ENCODE data around the gene SHISA2.

Gene SHISA2

DNA sequence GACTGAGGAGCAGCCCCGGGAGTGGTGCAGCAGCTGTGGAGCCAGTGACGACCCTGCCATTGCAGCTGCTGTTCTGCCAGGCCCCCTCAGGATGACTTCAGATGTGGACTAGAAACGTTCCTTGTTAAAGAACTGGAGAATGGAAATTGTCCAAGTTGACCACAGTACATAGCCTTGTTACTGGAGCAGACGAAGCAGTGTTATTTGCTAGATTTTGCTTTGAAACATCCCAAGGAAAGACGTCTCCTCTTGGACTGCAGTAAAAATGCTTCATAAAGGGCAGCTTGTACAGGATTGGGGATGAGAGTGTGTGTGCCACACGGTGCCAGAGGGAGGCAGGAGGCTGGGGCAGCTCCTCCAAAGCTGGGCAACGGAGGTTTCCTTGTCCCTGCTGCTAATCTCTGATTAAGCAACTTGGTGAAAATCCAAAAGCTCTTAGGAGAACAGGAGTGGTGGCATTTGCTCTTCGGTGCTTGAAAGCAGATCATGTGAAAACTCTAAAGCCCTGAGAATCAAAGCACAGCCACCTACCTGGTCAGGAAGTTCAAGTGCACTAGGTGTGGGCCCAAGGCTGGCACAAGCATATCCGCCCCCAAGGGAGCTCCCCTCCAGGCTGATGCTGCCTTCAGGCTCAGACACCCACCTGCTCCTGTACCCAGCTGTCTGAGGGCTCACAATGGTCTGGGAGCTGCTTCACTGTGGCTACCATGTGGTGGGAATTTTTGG, 34.5 kb downstream of the SHISA2 start:
- DNase-seq, result no peak

DNA sequence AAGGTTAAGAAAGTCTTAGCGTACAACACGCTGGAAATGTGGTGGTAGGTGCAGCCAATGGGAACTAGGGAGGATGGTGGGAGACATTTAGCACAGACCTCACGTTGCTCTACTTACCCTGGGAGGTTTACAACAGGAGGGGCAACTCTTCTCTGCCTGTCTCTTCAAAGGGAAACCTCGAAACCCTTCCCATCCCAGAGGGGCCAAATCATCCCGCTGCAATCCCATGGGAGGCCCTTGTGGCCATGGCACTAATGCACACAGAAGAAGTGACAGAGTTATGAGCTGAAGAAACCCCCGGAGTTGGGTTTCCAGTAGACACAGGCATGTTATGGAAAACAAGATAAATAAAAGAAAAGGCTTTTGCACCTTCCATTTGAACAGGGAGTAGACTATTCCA, 35.6 kb downstream of the SHISA2 start:
- no peak for DNase-seq

DNA sequence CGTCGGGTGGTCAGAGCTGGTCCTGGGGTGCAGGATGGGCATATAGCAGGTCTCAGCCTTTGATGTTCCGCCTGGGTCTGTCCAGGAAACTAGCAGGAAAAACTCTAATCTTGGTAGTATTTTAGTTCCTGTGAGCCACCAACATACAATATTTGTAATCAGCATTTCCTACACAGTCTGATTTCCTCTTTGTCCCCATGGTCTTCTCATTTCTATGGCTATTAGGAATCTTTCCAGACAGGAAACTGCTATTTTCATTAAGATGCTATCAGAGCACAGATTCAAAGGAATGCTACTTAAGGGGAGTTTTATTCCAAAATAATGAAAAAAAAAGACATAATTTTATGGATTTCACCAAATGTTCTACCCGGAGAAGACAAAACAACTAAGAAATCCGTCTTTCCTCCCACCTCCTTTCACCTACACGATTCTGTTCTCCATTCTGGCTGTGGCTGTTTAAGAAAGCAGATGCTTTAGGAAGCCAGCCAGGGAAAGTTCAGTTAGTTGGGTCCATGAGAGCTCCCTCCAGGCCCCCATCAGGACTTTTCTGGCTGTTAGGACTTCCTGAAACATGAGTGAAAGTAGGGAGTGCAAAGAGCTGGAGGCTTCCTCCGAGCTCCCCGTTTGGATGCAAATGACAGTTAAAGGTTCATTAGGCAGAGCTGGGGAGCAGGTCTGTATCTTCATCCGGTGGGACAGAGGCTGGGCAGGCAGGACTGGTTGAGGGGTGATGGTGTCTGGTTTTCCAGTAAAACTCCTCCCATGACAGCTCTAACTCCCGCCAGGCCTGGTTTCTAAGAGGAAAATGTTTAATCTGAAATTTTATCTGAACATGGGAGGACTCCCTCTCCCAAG, 36.3 kb downstream of the SHISA2 start:
- no peak for DNase-seq

DNA sequence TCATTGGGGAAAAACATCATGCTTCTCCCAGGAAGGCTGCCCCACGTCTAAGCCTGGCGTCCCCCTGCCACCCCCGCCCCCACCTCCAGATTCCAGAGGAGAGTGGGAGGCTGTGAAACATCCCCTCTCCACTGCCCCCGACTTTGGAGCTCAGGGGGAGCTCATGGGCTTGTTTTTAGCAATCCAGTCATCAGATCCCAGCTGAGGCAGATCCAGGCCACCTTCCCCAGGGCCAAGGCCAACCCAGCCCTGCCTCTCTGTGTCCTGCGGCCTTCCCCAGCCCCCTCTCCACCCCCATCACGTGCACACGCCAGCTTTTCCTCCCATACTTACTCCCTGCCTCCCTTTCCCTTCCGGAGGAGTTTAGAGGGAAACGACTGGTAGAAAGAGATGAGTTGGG, 38.8 kb downstream of the SHISA2 start:
- no peak for DNase-seq

DNA sequence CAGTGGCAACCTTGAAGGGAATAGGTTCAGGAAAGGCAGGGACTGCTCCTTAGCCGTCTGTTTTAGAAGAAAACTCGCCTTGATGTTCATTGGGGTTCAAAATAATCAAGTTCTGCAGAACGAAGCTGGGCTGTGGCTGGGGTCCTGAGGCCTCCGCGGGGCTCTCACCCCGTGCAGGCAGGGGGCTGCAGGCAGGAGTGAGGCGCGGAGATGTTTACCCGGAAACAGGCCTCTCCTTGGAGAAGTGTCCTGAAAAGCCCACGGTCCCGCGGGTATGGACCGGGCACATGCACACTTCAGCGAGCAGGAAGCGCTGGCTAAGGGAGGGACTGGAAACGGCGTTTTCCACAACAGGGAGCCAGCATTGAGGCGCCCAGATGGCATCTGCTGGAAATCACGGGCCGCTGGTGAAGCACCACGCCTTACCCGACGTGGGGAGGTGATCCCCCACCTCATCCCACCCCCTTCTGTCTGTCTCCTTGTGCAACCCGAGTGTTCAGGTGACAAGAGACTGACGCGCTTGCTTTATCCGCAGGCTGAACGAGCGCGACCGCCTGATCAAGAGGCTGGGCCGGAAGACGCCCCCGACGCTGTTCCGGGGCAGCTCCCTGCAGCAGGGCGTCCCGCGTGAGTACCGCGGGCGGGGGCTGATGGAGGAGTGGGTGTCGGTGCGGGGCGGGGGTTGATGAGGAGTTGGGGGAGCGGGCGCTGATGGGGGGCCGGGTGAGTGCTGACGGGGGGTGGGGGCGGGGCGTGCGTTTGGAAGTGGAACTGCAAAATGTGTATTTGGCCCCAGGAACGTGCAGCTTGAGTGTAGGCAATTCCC, 39.6 kb downstream of the SHISA2 start:
- DNase-seq, result peak; percentile 73

DNA sequence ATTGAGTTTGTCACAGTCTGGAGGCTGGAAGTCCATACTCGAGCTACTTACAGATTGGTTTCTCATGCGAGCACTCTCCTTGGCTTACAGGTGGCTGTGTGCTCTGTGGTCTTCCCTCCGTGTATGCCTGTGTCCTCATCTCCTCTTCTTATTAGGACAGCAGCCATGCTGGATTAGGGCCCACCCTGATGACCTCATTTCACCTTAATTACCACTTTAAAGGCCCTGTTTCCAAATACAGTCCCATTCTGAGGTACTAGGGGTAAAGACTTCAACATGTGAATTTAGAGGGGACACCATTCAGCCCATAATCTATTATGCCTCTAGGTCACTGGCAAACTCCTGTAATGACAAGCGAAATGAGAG, 40.6 kb downstream of the SHISA2 start:
- no peak for DNase-seq

DNA sequence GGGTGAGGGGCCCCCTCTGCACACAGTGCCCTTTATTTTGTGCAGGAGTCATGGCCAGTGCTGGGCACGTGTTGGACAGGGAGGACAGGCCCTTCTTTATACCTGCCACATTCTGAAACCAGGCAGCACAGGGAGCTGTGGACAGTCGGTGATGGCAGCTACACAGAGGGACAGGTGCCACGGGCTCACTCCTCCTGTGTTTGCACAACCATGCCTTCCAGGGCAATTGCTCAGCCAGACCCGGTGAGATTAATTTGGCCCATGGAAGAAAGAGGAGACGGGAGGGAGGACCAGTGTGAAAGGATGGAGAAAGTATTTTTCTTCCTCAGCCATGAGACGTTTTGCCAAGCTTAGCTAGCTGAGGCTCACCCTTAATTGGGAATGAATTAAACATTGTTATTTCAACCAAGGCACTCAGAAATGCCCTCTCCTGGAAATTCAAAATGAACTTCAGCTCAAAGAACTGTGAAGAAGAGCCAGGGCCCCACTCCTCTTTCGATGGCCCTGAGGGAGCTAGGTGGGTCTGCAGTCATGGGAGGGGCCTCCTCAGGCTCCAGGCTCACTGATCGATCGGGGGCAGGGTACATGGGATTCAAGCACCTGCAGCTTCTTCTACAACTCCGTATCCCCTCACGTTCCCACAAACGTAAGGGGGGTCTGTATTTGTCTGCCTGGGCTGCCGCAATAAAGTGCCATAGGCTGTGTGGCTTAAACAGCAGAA, 41.2 kb downstream of the SHISA2 start:
- no peak for DNase-seq

DNA sequence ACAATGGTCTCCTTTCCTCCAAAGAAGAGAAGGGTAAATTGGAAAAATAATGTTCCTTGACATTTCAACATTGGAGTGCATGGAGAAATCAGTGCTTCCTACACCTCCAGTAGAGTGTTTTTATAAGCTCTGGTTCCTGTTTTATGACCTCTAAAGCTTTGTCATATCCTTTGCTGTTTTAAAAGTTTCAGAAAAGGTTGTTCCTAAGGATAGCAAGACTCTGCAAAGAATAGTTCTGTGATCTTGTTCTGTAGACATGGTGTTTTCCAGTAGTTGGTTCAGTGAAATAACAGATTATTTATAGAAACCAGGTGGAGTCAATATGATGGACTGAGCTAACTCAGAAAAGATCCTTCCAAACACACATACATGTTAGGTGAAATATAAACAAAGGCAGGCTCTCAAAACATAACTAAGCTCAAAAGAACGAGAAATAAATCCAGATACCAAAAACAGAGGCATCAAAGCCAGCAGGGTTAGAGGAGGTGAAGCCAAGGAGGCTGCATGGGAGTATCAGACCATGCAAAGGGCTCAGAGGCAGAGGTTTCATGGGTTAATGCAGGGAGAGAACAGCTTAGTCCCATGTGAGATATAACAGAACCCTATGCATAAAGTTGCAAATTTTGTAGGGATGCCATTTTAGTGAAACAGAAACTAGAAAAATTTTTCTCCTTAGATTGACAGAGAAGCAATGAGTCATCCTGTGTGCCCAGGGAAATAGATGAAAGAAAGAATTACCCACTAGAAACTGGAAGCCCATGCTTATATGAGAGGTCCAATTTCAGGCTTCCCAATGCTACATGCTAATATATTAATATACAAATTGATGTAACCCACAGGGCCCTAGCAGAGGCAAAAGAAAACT, 44.3 kb downstream of the SHISA2 start:
- DNase-seq, result no peak

All from central memory CD4-positive, alpha-beta T cell (primary cell).